ENCODE results near the gene TTC21B. TPM values are rescaled to one million over a fixed set of nuclear protein-coding genes. Genes with fewer than 3 reads are reported as not detected.

The TTC21B gene
- total RNA-seq, 2 donors from 2014 or later = 28.0 to 49.6 TPM

DNA sequence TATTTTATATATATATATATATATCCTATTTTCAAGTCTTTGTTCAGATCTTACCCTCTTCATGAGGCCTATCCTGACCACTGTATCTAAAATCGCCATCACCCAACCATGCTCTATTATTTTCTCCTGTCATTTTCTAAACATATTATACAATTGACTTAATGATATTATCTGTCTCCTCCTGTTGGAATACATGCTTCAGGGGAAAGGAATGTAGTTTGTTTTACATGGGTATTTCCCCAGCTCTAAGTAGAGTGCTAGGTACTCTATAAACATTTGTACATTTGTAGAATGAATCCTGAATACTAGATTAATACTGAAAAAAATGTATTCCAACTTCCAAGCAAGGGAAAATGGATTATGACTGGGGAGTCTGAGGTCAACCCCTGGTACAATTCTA lies 26.2 kb downstream of the TTC21B start:
- intact Hi-C loops (cut with DNase I) = no loop called here
- Histone ChIP-seq H3K9me3 (no peaks in the 10 kb centered on the region), H3K27ac (no peak overlapping the region), H3K4me3 (no peak overlapping the region), H3K27me3 (replicated peaks; ENCODE audit: insufficient read depth) (no peaks in the 10 kb centered on the region), H3K36me3 (no peaks in the 10 kb centered on the region), H3K4me1 (replicated peaks) (no peaks in the 10 kb centered on the region)
- no peak for DNase-seq (ENCODE audit: low spot score)
- TF ChIP-seq POLR2A (IDR thresholded peaks at IDR 0.05) (no peak), POLR2AphosphoS5 (IDR thresholded peaks at IDR 0.05) (no peak)
- TF ChIP-seq, protein P1, sequence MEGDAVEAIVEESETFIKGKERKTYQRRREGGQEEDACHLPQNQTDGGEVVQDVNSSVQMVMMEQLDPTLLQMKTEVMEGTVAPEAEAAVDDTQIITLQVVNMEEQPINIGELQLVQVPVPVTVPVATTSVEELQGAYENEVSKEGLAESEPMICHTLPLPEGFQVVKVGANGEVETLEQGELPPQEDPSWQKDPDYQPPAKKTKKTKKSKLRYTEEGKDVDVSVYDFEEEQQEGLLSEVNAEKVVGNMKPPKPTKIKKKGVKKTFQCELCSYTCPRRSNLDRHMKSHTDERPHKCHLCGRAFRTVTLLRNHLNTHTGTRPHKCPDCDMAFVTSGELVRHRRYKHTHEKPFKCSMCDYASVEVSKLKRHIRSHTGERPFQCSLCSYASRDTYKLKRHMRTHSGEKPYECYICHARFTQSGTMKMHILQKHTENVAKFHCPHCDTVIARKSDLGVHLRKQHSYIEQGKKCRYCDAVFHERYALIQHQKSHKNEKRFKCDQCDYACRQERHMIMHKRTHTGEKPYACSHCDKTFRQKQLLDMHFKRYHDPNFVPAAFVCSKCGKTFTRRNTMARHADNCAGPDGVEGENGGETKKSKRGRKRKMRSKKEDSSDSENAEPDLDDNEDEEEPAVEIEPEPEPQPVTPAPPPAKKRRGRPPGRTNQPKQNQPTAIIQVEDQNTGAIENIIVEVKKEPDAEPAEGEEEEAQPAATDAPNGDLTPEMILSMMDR (IDR thresholded peaks at IDR 0.05) = no peak
- WGBS = 89% methylated on average over 1 of the region's 1 CpG

DNA sequence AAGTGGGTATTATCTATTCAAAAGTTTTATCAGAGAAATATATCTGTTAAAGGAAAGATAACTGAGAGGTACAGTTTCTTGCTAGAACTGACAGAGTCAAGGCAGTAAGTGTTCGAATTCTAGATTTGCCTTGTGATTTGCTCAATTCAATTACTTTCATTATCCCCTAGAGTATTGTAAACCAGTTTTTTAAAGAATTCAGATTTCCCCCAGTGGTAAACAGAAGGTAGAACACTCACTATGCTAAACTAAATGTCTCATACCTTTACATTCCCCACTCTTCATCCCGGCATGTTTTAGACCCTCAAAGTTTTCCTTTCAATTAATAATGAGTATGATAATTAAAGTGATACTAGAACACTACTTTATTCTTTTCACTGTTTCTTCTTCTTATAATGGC lies 28.6 kb downstream of the TTC21B start:
- no peak overlapping the region for H3K27ac ChIP-seq
- H3K4me3 ChIP-seq = no peak overlapping the region
- no peaks in the 10 kb centered on the region for H3K27me3 ChIP-seq (replicated peaks; ENCODE audit: insufficient read depth)
- H3K36me3 ChIP-seq = no peaks in the 10 kb centered on the region
- no peak for DNase-seq (ENCODE audit: low spot score)
- intact Hi-C loops (cut with DNase I) = no loop called here
- WGBS = 92% methylated on average over 2 of the region's 2 CpGs
- H3K9me3 ChIP-seq = no peaks in the 10 kb centered on the region
- TF ChIP-seq POLR2A (IDR thresholded peaks at IDR 0.05) (no peak), POLR2AphosphoS5 (IDR thresholded peaks at IDR 0.05) (no peak)
- TF ChIP-seq, protein P1 (IDR thresholded peaks at IDR 0.05) = no peak
- H3K4me1 ChIP-seq (replicated peaks) = no peaks in the 10 kb centered on the region

DNA sequence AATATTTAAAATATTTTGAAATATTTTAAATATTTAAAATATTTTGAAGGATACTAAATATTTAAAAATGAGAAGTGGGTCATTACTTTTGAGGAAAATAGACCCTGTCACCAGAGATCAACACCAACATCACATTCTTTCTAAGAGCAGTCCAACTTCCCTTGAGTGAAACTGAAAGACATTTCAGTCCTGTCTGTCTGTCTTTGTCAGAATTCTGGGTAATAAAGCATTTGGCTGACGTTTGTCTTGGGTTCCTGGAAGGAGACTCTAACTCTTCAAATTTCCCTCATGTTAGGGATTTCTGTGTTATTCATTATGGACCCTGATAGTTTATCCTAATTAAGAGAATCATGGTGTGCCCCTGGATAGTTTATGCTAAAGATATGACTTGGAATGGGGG lies 32.8 kb downstream of the TTC21B start:
- Histone ChIP-seq H3K36me3 (peaks cover 0 to 6% of the 10 kb centered on the region in 2 donors), H3K9me3 (no peaks in the 10 kb centered on the region), H3K4me3 (no peak overlapping the region), H3K27me3 (replicated peaks; ENCODE audit: insufficient read depth) (no peaks in the 10 kb centered on the region), H3K27ac (no peak overlapping the region), H3K4me1 (replicated peaks) (no peaks in the 10 kb centered on the region)
- intact Hi-C loops (cut with DNase I) = no loop called here
- no peak for DNase-seq (ENCODE audit: low spot score)
- TF ChIP-seq POLR2AphosphoS5 (IDR thresholded peaks at IDR 0.05) (no peak), POLR2A (IDR thresholded peaks at IDR 0.05) (no peak)
- TF ChIP-seq, protein P1 (IDR thresholded peaks at IDR 0.05) = no peak
- 88% methylated on average over 1 of the region's 1 CpG for WGBS

DNA sequence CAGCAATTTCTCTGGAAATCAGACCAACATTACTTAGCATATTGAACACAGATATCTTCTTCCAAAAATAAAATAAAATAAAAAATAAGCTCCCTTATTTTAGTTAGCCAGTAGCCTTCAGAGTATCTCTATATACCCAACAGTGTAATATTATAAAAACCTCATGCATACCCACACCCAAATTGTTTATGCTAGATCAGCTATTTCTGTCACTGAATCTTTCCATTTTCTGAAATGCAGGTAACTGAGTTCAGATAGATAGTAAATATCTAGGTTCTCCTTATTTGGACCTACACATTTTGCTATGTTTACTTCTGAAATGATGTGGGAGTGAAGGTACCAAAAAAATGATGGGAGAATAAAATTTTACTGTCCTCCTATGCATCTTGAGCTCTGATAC lies 39.9 kb downstream of the TTC21B start:
- H3K27me3 ChIP-seq (replicated peaks; ENCODE audit: insufficient read depth) = no peaks in the 10 kb centered on the region
- no peaks in the 10 kb centered on the region for H3K9me3 ChIP-seq
- H3K4me3 ChIP-seq = no peak overlapping the region
- DNase-seq (ENCODE audit: low spot score) = no peak
- intact Hi-C loops (cut with DNase I) = no loop called here
- TF ChIP-seq POLR2AphosphoS5 (IDR thresholded peaks at IDR 0.05) = no peak
- no peak for TF ChIP-seq POLR2A (IDR thresholded peaks at IDR 0.05)
- TF ChIP-seq, protein P1 (IDR thresholded peaks at IDR 0.05) = no peak
- H3K4me1 ChIP-seq (replicated peaks) = no peaks in the 10 kb centered on the region
- peaks cover 0 to 6% of the 10 kb centered on the region in 2 donors for H3K36me3 ChIP-seq
- no peak overlapping the region for H3K27ac ChIP-seq

DNA sequence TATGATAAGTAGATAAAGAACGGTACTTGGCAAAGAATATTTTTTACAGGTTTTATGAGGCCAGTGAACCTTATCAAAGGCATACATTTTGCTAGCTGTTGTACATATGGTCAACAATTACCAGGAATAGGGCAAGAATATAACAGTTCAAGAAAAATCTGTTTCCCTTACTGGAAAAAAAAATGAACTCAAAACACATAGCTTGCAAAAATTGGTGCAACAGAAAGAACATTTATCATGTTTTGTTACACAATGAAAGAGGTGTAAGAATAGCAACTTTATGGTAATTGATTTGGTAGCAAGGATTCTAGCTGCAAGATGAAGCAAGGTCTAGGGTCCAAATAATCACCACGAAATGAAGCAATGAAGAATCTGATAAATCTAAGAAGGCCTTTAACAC lies 41.6 kb downstream of the TTC21B start:
- TF ChIP-seq, protein P1 (IDR thresholded peaks at IDR 0.05) = no peak
- WGBS = 57% methylated on average over 2 of the region's 2 CpGs
- Histone ChIP-seq H3K4me3 (no peak overlapping the region), H3K27ac (no peak overlapping the region), H3K36me3 (peaks cover 0 to 4% of the 10 kb centered on the region in 2 donors), H3K4me1 (replicated peaks) (no peaks in the 10 kb centered on the region), H3K9me3 (no peaks in the 10 kb centered on the region), H3K27me3 (replicated peaks; ENCODE audit: insufficient read depth) (no peaks in the 10 kb centered on the region)
- DNase-seq (ENCODE audit: low spot score) = no peak
- intact Hi-C loops (cut with DNase I) = no loop called here
